PFSK-1 (cell line): Measurements from ENCODE around the gene C11orf24.

Source experiments
- POLR2AphosphoS5 ChIP-seq: IDR thresholded peaks from 2 replicates; pipeline ENCODE4 v1.6.1; 2012; ENCODE audit warnings: low read depth, mild to moderate bottlenecking, control low read depth, low read length, moderate library complexity
- REST ChIP-seq, 2 experiments: IDR thresholded peaks; 2 replicates each; pipeline versions ENCODE4 v1.6.1 to v1.8.0; 2011 to 2012; ENCODE audit warnings: low read depth in 2 of 2, low read length in 2 of 2, control low read depth in 1 of 2, inconsistent platforms in 1 of 2, mild to moderate bottlenecking in 1 of 2, moderate library complexity in 1 of 2; ENCODE audit not compliant: insufficient read depth in 1 of 2
- SIN3A ChIP-seq: IDR thresholded peaks from 2 replicates; pipeline ENCODE4 v1.6.1; 2012; ENCODE audit warnings: mild to moderate bottlenecking, low read length, moderate library complexity, borderline replicate concordance; ENCODE audit not compliant: insufficient read depth

- TF ChIP-seq SIN3A (no peak), REST (IDR thresholded peaks at IDR 0.05; ENCODE audit: insufficient read depth in 1 of 2, low read depth in 2 of 2, low read length in 2 of 2) (no peak), POLR2AphosphoS5 (no peak)
Measured at GRCh38 chr11:68270196-68271022, 1.4 kb downstream of the C11orf24 start.
